Measurements from ENCODE around the gene TCTN3. TPM values are rescaled to one million over a fixed set of nuclear protein-coding genes. Genes with fewer than 3 reads are reported as not detected.

Gene TCTN3
- total RNA-seq, 4 donors from 2014 or later = 5.0 to 27.1 (median 24.0) TPM

- Histone ChIP-seq H3K27me3 (no peaks in the 10 kb centered on the region), H3K4me1 (peaks cover 0 to 10% (median 5%) of the 10 kb centered on the region in 4 donors), H3K27ac (no peak overlapping the region), H3K4me3 (no peak overlapping the region), H3K36me3 (peaks cover 0 to 34% (median 4%) of the 10 kb centered on the region in 3 donors), H3K9me3 (no peaks in the 10 kb centered on the region)
- no peak for DNase-seq
- no peak for TF ChIP-seq CTCF (IDR thresholded peaks at IDR 0.05)
- TF ChIP-seq POLR2A (IDR thresholded peaks at IDR 0.05) = no peak
Observed at GRCh38 chr10:95653895-95654294, 39.8 kb downstream of the TCTN3 start.

GRCh38 chr10:95651346-95652060 lies 42.2 kb downstream of the TCTN3 start:
- no peaks in the 10 kb centered on the region for H3K9me3 ChIP-seq
- TF ChIP-seq CTCF (IDR thresholded peaks at IDR 0.05) (no peak), POLR2A (IDR thresholded peaks at IDR 0.05) (no peak)
- peaks cover 0 to 53% (median 4%) of the 10 kb centered on the region in 3 donors for H3K36me3 ChIP-seq

GRCh38 chr10:95650232-95650631 lies 43.5 kb downstream of the TCTN3 start:
- Histone ChIP-seq H3K27ac (no peak overlapping the region), H3K27me3 (no peaks in the 10 kb centered on the region), H3K4me3 (no peak overlapping the region), H3K4me1 (peaks cover 0 to 14% (median under 1%) of the 10 kb centered on the region in 4 donors), H3K36me3 (peaks cover 0 to 53% (median 4%) of the 10 kb centered on the region in 3 donors), H3K9me3 (no peaks in the 10 kb centered on the region)
- no peak for DNase-seq
- TF ChIP-seq CTCF (IDR thresholded peaks at IDR 0.05) (no peak), POLR2A (IDR thresholded peaks at IDR 0.05) (no peak)

More at GRCh38 chr10:95651346-95652060, 42.2 kb downstream of the TCTN3 start:
- Histone ChIP-seq H3K4me3 (no peak overlapping the region), H3K27me3 (no peaks in the 10 kb centered on the region), H3K4me1 (peaks cover 0 to 6% (median 5%) of the 10 kb centered on the region in 4 donors), H3K27ac (no peak overlapping the region)
- no peak for DNase-seq

GRCh38 chr10:95648138-95648537 lies 45.6 kb downstream of the TCTN3 start:
- Histone ChIP-seq H3K9me3 (no peaks in the 10 kb centered on the region), H3K4me3 (no peak overlapping the region), H3K27me3 (no peaks in the 10 kb centered on the region), H3K36me3 (peaks cover 0 to 56% (median 4%) of the 10 kb centered on the region in 3 donors), H3K27ac (peak overlapping the region in 1 of 4 donors; percentile 7), H3K4me1 (peaks cover 0 to 12% (median 0%) of the 10 kb centered on the region in 4 donors)
- TF ChIP-seq POLR2A (IDR thresholded peaks at IDR 0.05) (no peak), CTCF (IDR thresholded peaks at IDR 0.05) (no peak)
- no peak for DNase-seq

GRCh38 chr10:95646160-95646559 lies 47.6 kb downstream of the TCTN3 start:
- no peaks in the 10 kb centered on the region for H3K27me3 ChIP-seq
- no peak overlapping the region for H3K4me3 ChIP-seq
- TF ChIP-seq CTCF (IDR thresholded peaks at IDR 0.05) = no peak
- peak in 1 of 2 donors; percentile 47 for TF ChIP-seq POLR2A (IDR thresholded peaks at IDR 0.05)
- H3K9me3 ChIP-seq = no peaks in the 10 kb centered on the region
- H3K36me3 ChIP-seq = peaks cover 0 to 56% (median 0%) of the 10 kb centered on the region in 3 donors
- DNase-seq = peak in 2 of 3 donors; percentile 81 to 87
- peak overlapping the region in 2 of 4 donors; percentile 37 to 85 for H3K27ac ChIP-seq
- peaks cover 0 to 12% (median 0%) of the 10 kb centered on the region in 4 donors for H3K4me1 ChIP-seq

All from Peyer's patch (tissue), 4 donors.